GM10248 (cell line): Measurements from ENCODE around the gene NEURL1.
"Not testable (repeated sequence)": the region's sequence is repeated elsewhere in the genome, so short reads cannot be mapped to it uniquely, and the experiment has no call there.

Experiments used
- CTCF ChIA-PET: fragments of 300-600 bp; sonication (Branson Sonifier 250); formaldehyde crosslinking; extraction: SDS; loops from one replicate; lab custom pipeline; 2021; ENCODE audit warnings: antibody characterized with exemption; lab: Yijun Ruan, JAX
- POLR2A ChIA-PET: fragments of 350-650 bp; sonication (Branson Sonifier 250); formaldehyde crosslinking; extraction: SDS; loops from one replicate; lab custom pipeline; 2020; ENCODE audit warnings: antibody characterized with exemption; lab: Yijun Ruan, JAX
- DNase-seq: peaks from one replicate; pipeline ENCODE4 v3.0.0; 2012; ENCODE audit errors: extremely low spot score
- CTCF ChIP-seq: IDR thresholded peaks from 2 replicates; pipeline ENCODE4 v1.5.1; 2012; ENCODE audit warnings: mild to moderate bottlenecking, low read depth; ENCODE audit errors: extremely low read depth, missing control alignments, control extremely low read depth

The NEURL1 gene

GRCh38 chr10:103497161-103497915, 3.8 kb downstream of the NEURL1 start:
- POLR2A ChIA-PET, result interaction anchor here (0.5 kb wide), 1 partner anchor 310 kb away, joined by 6 read pairs; no protein-coding TSS in a partner anchor
- TF ChIP-seq CTCF, result no peak
- DNase-seq, result no peak
- CTCF ChIA-PET, result interaction anchor here (1.3 to 7.0 kb wide), 2 partner anchors 13 to 25 kb away, joined by 3 to 42 read pairs; no protein-coding TSS in a partner anchor

- DNase-seq, result no peak
- POLR2A ChIA-PET, result no interaction called here
- CTCF ChIA-PET, result interaction anchor here (1.2 to 1.7 kb wide), 3 partner anchors 9 to 582 kb away, joined by 3 to 11 read pairs (median 3); no protein-coding TSS in a partner anchor
- TF ChIP-seq CTCF, result no peak
Observed at GRCh38 chr10:103498936-103499638, 5.6 kb downstream of the NEURL1 start.

- no peak for DNase-seq
- ChIA-PET CTCF (interaction anchor here (1.2 to 1.7 kb wide), 3 partner anchors 10 to 581 kb away, joined by 3 to 11 read pairs (median 3); no protein-coding TSS in a partner anchor), POLR2A (no interaction called here)
- no peak for TF ChIP-seq CTCF
Observed at GRCh38 chr10:103499881-103500280, 6.4 kb downstream of the NEURL1 start.

GRCh38 chr10:103500481-103500880, 7.0 kb downstream of the NEURL1 start:
- CTCF ChIA-PET, result interaction anchor here (1.2 kb wide), 1 partner anchor 15 kb away, joined by 3 read pairs; no protein-coding TSS in a partner anchor
- POLR2A ChIA-PET, result no interaction called here
- no peak for DNase-seq
- no peak for TF ChIP-seq CTCF

- no peak for TF ChIP-seq CTCF
- DNase-seq, result no peak
- POLR2A ChIA-PET, result no interaction called here
- CTCF ChIA-PET, result interaction anchor here (1.1 to 1.2 kb wide), 2 partner anchors 9 to 25 kb away, joined by 3 read pairs; no protein-coding TSS in a partner anchor
Observed at GRCh38 chr10:103501186-103501585, 7.7 kb downstream of the NEURL1 start.

- ChIA-PET POLR2A (interaction anchor here (0.6 kb wide), 1 partner anchor 310 kb away, joined by 3 read pairs; no protein-coding TSS in a partner anchor), CTCF (interaction anchor here (0.7 to 1.4 kb wide), 6 partner anchors 9 to 258 kb away, joined by 3 to 4 read pairs (median 3); partner anchors contain the start of gene NEURL1)
- no peak for TF ChIP-seq CTCF
- DNase-seq, result no peak
Observed at GRCh38 chr10:103502849-103503660, 9.6 kb downstream of the NEURL1 start.

- not testable (repeated sequence) for DNase-seq
- POLR2A ChIA-PET, result interaction anchor here (0.6 kb wide), 1 partner anchor 310 kb away, joined by 3 read pairs; no protein-coding TSS in a partner anchor
- CTCF ChIA-PET, result interaction anchor here (0.8 to 1.4 kb wide), 4 partner anchors 11 to 39 kb away, joined by 3 to 4 read pairs (median 3); no protein-coding TSS in a partner anchor
Observed at GRCh38 chr10:103503777-103504176, 10.3 kb downstream of the NEURL1 start.
